GM19240 (cell line): ENCODE results near the gene CAMTA1.
"Not testable (repeated sequence)": the region's sequence is repeated elsewhere in the genome, so short reads cannot be mapped to it uniquely, and the experiment has no call there.

Source experiments
- DNase-seq: peaks from one replicate; pipeline ENCODE4 v3.0.0; 2011; ENCODE audit warnings: low spot score; ENCODE audit not compliant: insufficient read length

The CAMTA1 gene

GRCh38 chr1:6807782-6808181 lies 22.5 kb downstream of the CAMTA1 start:
- no peak for DNase-seq

- DNase-seq: no peak
Observed at GRCh38 chr1:6809461-6809860, 24.2 kb downstream of the CAMTA1 start.

- not testable (repeated sequence) for DNase-seq
Observed at GRCh38 chr1:6810146-6810734, 25.0 kb downstream of the CAMTA1 start.

GRCh38 chr1:6811583-6811982 lies 26.3 kb downstream of the CAMTA1 start:
- no peak for DNase-seq

- no peak for DNase-seq
Observed at GRCh38 chr1:6813165-6813564, 27.9 kb downstream of the CAMTA1 start.

- no peak for DNase-seq
Observed at GRCh38 chr1:6815726-6816125, 30.5 kb downstream of the CAMTA1 start.

GRCh38 chr1:6819246-6820040 lies 34.2 kb downstream of the CAMTA1 start:
- no peak for DNase-seq

- no peak for DNase-seq
Observed at GRCh38 chr1:6820899-6821298, 35.6 kb downstream of the CAMTA1 start.

- DNase-seq: peak; percentile 25
Observed at GRCh38 chr1:6822530-6823359, 37.5 kb downstream of the CAMTA1 start.

GRCh38 chr1:6823793-6824192 lies 38.5 kb downstream of the CAMTA1 start:
- no peak for DNase-seq

- DNase-seq: no peak
Observed at GRCh38 chr1:6824665-6825368, 39.6 kb downstream of the CAMTA1 start.

GRCh38 chr1:6825828-6826227 lies 40.6 kb downstream of the CAMTA1 start:
- no peak for DNase-seq

GRCh38 chr1:6827079-6827478 lies 41.8 kb downstream of the CAMTA1 start:
- DNase-seq: no peak

- DNase-seq: no peak
Observed at GRCh38 chr1:6827630-6828165, 42.4 kb downstream of the CAMTA1 start.

GRCh38 chr1:6831366-6831765 lies 46.1 kb downstream of the CAMTA1 start:
- no peak for DNase-seq

- not testable (repeated sequence) for DNase-seq
Observed at GRCh38 chr1:6832006-6832405, 46.8 kb downstream of the CAMTA1 start.

- no peak for DNase-seq
Observed at GRCh38 chr1:6832531-6833188, 47.4 kb downstream of the CAMTA1 start.

GRCh38 chr1:6833804-6834203 lies 48.5 kb downstream of the CAMTA1 start:
- DNase-seq: no peak

GRCh38 chr1:6834366-6834765 lies 49.1 kb downstream of the CAMTA1 start:
- no peak for DNase-seq

GRCh38 chr1:6835139-6835538 lies 49.9 kb downstream of the CAMTA1 start:
- no peak for DNase-seq

- no peak for DNase-seq
Observed at GRCh38 chr1:6842301-6842700, 57.0 kb downstream of the CAMTA1 start.
